KOPT-K1 (cell line): ENCODE measurements around the gene ADRA2B.
"Not testable (repeated sequence)": the region's sequence is repeated elsewhere in the genome, so short reads cannot be mapped to it uniquely, and the experiment has no call there.

Experiments
- H3K27ac ChIP-seq: fragments of 200-600 bp; sonication (generic); 2 replicates; pipeline ENCODE4 v1.5.1; 2016; ENCODE audit warnings: antibody characterized with exemption, mild to moderate bottlenecking, low read depth, low read length; ENCODE audit not compliant: poor library complexity, severe bottlenecking
- H3K36me3 ChIP-seq: fragments of 200-600 bp; sonication (generic); 2 replicates; pipeline ENCODE4 v1.5.1; 2017; ENCODE audit warnings: antibody characterized with exemption, mild to moderate bottlenecking, low read length, moderate library complexity; ENCODE audit not compliant: insufficient read depth
- H3K9me3 ChIP-seq: fragments of 200-600 bp; sonication (generic); 2 replicates; pipeline ENCODE4 v1.5.1; 2017; ENCODE audit warnings: antibody characterized with exemption, low read length, mild to moderate bottlenecking; ENCODE audit not compliant: insufficient read depth, poor library complexity, severe bottlenecking

ADRA2B gene

DNA sequence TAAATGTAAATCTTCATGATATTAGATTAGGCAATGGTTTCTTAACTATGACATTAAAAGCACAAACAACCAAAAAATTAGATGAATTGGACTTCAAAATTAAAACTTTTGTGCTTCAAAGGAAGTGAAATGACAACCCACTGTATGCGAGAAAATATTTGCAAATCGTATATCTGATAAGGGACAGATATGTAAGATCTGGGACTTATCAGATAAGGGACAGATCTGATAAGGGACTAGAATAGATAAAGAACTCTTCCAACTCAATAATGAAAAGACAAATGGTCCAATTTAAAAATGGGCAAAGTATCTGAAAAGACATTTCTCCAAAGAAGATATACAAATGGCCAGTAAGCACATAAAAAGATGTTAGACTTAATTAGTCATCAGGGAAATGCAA, 29.2 kb downstream of the ADRA2B start:
- H3K27ac ChIP-seq: no peak overlapping the region
- H3K9me3 ChIP-seq: peaks cover 9% of the 10 kb centered on the region
- no peaks in the 10 kb centered on the region for H3K36me3 ChIP-seq

DNA sequence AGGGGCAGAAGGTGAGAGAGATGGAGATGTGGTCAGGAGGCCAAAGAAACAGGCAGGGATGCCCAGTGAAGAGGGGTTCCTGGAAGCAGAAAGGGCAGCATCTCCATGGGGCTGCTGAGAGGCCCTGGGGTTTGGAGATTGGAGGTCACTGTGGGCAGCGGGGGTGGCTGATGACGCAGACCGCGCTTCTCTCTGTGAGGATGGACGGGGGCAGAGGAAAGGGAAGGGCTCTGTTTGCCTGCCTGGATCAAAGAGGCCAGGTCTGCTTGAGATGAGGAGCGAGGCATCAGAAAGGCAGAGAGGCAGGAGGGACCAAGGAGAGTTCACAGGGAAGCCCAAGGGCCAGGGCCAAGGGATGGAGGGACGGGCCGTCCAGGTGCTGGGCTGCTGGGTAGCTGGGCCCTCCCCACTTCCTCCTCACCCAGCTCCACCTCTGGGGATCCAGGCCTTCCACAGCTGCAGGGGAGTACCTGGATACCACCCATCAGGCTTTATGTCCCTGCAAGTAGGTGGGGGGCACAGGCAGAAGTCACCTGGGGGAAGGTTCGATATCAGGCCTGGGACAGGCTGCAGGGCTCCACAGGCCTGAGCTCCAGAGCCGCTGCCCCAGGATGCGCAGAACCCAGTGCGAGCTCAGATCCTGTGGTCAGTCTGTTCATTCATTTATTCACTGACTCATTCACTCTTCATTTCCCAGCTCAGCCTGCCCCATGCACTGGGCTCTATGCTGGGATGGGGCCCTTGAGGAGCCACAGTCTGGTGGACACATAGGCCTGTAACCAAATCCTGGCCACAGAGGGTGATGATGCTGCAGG, 30.6 kb downstream of the ADRA2B start:
- H3K36me3 ChIP-seq: no peaks in the 10 kb centered on the region
- H3K27ac ChIP-seq: no peak overlapping the region
- H3K9me3 ChIP-seq: peaks cover 14% of the 10 kb centered on the region

DNA sequence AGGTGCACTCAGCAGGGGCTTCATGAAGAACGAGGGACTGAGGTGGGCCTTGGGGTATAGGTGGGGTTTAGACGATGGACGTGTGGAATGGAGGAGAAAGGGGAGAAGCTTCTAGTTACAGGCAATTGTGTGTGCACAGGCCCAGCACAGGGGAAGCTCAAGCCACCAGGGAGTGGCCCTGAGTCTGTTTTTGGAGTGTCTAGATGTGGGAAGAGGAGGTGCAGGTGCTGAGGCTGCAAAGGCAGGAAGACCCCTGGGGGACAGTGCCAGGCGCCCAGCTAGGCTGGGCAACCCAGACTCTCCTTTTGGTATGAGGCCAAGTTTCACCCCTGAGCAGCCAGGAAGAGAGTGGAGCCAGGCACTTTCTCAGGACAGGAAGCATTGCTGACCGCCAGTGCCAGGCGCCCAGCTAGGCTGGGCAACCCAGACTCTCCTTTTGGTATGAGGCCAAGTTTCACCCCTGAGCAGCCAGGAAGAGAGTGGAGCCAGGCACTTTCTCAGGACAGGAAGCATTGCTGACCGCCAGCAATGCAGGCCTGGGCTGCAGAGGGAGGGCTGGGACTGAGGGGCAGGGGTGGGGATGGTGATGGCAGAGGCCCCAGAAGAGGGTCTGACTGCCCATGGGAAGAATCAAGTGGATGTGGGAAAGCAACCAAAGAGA, 31.4 kb downstream of the ADRA2B start:
- H3K9me3 ChIP-seq: peaks cover 14% of the 10 kb centered on the region
- H3K36me3 ChIP-seq, H3K27ac ChIP-seq: not testable (repeated sequence)

DNA sequence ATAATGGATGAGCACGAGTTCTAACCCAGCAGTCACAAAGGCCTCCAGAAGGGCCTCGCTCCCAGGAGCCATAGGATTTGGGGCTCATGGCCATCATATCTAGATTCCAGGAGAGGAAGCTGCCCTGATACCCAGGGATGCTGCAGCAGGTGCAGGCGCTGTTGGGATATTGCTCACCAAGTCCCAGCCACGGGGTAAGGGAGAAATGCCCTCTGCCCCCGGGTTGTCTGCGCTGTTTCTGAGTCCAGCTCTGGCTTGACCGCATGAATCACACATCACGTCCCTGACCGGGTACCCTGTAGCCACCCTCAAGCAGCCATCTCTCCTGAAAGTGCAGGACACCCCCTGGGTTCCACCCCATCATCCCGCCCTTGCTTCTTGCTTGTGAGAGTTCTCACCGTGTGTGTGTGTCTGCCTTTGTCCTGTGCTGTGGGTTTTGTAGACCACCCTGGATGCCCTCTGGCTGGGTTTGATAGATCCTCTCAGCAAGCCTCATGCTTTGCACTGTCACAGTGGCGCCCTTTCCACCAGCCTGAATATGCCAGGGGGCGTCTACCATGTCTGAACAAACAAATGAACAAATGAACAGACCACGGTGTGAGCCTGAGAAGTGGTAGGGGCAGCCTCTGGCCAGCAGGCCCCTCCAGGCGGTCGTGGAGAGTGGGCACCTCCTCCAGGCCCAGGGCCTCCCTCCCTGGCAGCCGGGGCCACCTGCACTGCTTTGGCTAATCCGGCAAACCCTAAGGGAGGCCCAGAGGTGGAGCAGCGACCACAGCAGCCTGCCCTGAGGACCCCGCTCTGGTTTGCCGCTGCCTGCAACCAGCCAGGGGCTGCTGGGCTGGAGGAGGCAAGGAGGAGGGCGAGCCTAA, 32.1 kb downstream of the ADRA2B start:
- Histone ChIP-seq H3K36me3 (no peaks in the 10 kb centered on the region), H3K27ac (no peak overlapping the region), H3K9me3 (peaks cover 14% of the 10 kb centered on the region)

DNA sequence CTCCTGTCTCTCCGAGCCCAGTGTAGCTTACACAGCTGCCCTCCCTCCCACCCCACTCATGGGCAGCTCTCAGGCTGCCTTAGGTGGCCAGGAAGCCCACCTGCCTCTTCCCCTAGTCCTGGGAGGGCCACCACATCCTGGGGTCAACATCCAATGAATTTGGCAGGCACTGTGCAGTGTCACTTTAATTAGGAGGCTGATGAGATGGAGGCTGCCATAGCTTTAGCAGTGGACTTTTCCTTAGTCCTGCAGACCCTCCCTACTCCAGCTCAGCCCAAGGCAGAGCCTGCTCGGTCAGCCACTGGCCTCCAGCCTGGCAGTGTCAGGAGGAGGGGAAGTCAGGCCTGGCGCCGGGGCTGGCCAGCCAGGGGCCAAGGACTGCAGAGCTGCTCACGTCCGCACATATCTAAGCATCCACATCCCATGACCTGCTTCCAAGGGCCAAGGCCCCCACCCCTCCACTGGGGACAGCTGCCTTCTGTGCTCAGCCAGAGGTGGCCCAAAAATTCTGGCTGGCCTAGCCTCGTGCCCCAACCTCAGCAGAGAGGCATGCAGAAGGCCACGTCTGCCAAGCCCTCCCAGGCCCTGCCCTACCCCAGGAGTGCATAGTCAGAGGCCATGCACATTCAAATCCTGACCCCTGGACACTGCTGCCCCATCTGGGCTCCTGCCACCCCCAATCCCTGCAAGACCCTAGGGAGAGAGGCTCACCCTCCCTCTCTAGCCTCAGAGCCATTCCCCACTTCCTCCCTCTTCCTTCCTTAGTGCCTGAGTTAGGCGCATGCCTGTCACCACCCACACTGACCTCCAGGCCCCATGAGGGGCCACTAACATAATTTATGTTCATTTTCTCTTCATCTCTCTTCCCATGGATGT, 33.1 kb downstream of the ADRA2B start:
- Histone ChIP-seq H3K27ac (no peak overlapping the region), H3K9me3 (peaks cover 14% of the 10 kb centered on the region), H3K36me3 (no peaks in the 10 kb centered on the region)

DNA sequence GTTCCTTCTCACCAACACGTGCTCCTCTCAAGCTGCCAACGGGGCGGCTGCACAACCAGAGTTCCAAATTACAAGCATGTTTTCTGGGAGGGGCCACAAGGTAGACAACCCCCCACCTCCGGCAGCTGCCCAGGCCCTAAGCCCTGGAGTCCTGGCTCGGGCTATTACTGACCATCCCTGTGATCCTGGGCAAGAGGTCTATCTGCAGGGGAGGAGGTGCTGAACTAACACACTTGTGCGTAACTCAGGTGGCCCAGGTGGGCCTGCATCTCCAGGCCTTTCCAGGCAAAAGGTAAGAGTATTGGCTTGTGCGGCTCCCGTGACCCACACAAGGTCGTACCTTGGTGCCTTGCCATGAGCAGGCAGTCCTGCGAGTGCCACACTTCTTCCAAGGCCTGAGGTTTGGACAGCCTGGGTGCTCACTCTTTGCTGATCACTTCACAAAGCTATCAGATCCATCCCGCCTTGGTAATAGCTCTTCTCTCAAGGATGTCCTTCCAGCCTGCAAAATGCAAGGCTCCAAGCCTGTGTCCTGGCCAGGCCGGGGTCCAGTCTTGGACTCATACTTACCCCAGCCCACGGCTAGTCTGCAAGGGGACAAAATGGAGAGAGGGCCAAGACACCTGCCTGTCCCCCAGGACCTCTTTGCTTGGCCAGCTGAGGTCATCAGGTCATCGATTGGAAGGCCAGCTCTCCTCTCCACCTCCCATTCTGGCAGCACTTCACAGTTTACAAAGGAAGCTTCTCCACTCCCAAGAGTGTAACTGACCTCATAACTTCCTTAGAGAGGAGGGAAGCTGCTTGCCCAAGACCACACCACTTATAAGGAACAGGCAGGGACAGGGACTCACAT, 33.9 kb downstream of the ADRA2B start:
- Histone ChIP-seq H3K36me3 (no peaks in the 10 kb centered on the region), H3K9me3 (peaks cover 14% of the 10 kb centered on the region), H3K27ac (no peak overlapping the region)

DNA sequence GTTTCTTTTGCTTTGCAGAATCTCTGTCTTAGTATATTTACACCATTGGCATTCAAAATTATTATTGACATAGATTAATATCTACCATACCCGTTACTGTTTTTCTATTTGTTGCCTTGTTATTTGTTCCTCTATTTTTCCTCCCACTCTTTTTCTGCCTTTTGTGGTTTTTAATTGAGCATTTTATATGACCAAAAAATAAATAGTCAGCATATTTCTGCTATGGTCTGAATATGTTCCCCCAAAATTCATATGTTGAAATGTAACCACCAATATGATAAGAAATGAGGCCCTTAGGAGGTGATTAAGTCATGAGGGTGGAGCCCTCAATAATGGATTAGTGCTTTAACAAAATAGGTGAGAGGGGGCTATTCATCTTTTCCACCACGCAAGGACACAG, 35.3 kb downstream of the ADRA2B start:
- Histone ChIP-seq H3K36me3 (no peaks in the 10 kb centered on the region), H3K9me3 (peaks cover 11% of the 10 kb centered on the region), H3K27ac (no peak overlapping the region)

DNA sequence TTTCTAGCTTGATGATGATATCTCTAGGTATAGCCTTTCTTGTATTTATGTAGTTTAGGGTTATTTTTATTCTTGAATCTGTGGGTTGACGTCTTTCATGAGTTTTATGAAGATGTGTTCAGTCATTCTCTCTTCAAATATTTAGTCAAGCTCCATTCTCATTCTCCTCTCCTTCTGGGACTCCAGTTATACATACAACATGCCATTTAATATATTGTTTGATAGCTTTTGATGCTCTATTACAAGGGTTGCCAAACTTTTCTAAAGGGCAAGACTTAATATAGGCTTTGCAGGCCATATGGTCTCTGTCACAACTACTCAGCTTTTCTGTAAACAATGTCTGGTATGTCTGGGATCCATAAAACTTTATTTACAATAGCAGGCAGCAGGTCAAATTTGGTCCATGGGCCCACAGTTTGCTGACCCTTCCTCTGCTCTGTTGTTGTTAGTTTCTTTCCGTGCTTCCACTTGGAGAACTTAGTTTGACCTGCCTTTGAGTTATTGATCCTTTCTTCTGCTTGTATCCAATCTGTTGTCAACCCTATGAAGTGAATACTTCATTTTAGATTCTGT, 41.1 kb downstream of the ADRA2B start:
- no peaks in the 10 kb centered on the region for H3K36me3 ChIP-seq
- no peak overlapping the region for H3K27ac ChIP-seq
- peaks cover 6% of the 10 kb centered on the region for H3K9me3 ChIP-seq

DNA sequence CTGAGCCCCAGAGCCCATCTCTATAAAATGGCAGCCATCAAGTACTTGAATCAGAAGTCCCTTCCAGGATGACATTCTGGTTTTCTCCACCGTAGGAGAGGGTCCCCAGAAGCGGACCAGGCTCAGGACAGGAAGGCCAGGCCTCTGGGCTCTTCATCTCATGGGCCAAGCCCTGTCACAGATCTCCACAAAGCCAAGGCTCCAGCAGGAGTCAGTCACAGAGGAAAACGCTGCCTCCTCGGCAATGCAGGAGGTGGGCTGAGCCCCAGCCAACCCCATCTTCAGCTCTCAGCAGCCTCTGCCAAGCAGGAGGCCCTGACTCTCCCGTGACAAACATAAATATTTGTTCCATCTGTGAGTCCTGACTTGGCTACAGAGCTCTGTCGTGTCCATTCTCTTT, 42.2 kb downstream of the ADRA2B start:
- H3K36me3 ChIP-seq: no peaks in the 10 kb centered on the region

DNA sequence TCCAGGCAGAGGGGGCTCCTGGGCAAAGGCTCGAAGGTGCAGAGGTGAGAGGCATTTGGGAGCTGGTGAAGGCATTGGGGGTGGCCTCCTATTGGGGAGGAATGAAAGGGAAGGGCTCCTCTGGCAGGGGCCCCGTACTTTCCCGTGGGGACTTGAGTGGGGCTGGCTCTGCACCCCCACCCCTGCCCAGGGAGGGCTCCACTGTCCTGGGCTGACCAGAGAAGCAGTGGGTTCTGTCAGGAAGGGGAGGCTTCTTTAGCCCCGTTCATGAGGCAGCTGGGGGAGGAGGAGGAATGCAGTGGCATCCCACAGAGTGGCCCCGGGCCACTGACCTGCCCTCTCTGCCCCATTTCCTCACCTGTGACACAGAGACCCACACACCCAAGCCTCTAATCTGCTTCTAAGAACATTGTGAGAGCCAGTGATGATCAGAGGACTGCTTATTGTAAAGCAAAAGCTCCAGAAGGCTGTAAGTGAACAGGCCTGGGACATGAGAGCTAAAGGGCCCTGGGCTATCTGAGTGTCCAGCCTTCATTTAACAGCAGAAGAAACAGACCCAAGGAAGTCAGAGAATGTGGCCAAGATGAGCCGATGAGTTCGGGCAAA, 43.1 kb downstream of the ADRA2B start:
- no peaks in the 10 kb centered on the region for H3K36me3 ChIP-seq
- no peak overlapping the region for H3K27ac ChIP-seq
- H3K9me3 ChIP-seq: peaks cover 6% of the 10 kb centered on the region

More for the DNA sequence above, 42.2 kb downstream of the ADRA2B start:
- Histone ChIP-seq H3K9me3 (peaks cover 6% of the 10 kb centered on the region), H3K27ac (no peak overlapping the region)

DNA sequence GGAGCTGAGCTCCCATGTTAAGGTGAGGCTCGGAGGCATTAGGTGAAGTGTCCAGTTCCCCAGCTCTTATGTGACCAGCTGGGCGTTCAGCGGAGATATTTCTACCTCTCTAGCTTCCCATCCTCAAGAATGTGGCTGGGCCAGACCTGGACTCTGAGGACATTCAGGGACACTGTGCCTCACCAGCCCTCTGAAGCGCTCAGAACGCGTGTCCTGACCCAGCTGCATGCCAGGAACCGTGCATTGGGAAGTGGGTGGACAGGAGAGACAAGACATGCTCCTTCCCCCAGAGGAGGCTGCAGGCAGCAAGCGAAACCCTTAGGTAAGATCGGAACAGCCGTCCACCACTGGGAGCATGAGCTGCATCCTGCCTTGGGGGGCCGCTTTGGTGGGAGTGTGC, 43.6 kb downstream of the ADRA2B start:
- no peak overlapping the region for H3K27ac ChIP-seq
- peaks cover 6% of the 10 kb centered on the region for H3K9me3 ChIP-seq
- no peaks in the 10 kb centered on the region for H3K36me3 ChIP-seq

DNA sequence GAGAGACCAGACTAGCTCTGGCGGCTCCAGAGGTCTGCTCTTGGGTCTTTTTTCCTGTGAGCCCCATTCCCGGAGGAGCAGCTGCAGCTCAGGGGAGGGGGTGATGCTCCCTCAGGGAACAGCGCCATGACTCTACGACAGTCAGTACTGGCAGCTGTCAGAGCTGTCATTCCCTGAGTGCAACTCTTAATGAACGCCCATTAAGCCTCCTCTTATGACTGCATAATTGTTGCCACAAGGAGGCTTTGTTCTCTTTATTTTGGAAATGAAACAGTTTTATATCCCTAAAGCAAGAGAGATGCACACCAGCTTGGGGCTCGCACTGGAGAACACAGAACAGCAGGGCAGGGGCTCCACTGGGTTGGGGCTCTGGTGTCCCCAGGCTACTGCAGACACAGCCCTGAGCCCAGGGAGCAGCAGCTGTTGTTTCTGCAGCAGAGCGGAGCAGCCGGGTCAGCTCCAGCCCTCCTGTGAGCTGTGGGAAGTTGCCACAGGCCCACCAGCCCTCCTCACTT, 44.3 kb downstream of the ADRA2B start:
- H3K27ac ChIP-seq, H3K36me3 ChIP-seq, H3K9me3 ChIP-seq: not testable (repeated sequence)
